ENCODE measurements around the gene THRB.

The THRB gene

DNA sequence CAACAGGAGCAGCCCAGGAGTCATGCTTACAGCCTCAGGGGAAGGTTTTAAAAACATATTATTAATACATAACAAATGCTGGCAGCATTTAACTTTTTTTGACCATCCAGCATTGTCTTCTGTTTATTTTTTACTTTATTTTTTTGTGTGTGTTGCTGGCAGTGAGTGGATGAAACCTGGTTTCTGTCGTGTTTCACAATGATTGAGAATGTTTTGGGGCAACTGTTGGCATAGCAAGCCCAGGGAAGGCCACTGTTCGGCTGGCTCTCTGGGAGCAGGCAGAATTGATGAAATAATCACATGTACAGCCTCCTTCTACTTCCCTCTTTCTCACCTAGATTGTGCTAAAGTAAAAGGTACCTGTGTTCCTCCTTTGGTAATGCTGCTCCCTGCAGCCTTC, 359.4 kb downstream of the THRB start:
- no peak for DNase-seq (ENCODE audit: low read depth)
- no peak overlapping the region for H3K4me3 ChIP-seq (ENCODE audit: low read depth, low read length)
- TF ChIP-seq, protein P1, sequence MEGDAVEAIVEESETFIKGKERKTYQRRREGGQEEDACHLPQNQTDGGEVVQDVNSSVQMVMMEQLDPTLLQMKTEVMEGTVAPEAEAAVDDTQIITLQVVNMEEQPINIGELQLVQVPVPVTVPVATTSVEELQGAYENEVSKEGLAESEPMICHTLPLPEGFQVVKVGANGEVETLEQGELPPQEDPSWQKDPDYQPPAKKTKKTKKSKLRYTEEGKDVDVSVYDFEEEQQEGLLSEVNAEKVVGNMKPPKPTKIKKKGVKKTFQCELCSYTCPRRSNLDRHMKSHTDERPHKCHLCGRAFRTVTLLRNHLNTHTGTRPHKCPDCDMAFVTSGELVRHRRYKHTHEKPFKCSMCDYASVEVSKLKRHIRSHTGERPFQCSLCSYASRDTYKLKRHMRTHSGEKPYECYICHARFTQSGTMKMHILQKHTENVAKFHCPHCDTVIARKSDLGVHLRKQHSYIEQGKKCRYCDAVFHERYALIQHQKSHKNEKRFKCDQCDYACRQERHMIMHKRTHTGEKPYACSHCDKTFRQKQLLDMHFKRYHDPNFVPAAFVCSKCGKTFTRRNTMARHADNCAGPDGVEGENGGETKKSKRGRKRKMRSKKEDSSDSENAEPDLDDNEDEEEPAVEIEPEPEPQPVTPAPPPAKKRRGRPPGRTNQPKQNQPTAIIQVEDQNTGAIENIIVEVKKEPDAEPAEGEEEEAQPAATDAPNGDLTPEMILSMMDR (conservative IDR thresholded peaks at IDR 0.05; ENCODE audit: low read depth, low read length) = no peak

DNA sequence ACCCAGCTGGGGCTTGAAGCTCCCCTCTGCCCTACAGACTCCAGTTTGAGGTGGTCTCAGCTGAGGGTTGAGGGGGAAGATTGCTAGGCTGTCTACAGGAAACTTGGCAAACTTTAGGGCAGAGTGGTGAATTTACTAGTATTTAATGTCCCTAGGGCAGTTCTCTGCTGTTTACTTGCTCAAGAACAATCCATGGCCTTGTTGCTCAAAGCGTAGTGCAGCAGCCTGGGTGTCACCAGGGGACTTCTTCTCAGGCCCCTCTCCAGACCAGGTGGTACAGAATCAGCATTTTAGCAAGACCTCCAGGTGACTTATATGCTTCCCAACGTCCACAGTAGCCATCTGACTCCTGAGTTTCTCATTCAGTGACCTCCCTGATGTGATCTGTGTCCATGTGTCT, 360.7 kb downstream of the THRB start:
- TF ChIP-seq, protein P1 (conservative IDR thresholded peaks at IDR 0.05; ENCODE audit: low read depth, low read length) = no peak
- no peak for DNase-seq (ENCODE audit: low read depth)
- H3K4me3 ChIP-seq (ENCODE audit: low read depth, low read length) = no peak overlapping the region

DNA sequence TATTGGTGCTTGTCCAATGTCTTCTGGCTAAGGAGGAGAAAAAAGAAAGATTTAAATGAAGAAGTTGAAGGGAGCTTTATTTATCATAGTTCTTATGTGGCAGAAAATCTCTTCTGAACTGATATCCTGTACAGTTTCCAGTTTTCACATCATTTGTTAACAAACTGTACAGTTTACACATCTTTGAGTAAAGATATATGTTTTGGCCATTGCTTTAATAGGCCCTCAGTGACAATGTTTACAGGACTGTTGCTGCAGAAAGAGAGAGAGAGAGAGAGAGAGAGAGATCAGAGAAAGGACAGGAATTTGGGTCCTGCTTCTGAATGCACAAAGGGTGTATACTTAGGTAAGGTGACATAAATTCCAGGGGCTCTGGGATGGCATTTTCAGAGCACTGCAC, 361.2 kb downstream of the THRB start:
- TF ChIP-seq, protein P1 (conservative IDR thresholded peaks at IDR 0.05; ENCODE audit: low read depth, low read length) = no peak
- H3K4me3 ChIP-seq (ENCODE audit: low read depth, low read length) = no peak overlapping the region
- no peak for DNase-seq (ENCODE audit: low read depth)

DNA sequence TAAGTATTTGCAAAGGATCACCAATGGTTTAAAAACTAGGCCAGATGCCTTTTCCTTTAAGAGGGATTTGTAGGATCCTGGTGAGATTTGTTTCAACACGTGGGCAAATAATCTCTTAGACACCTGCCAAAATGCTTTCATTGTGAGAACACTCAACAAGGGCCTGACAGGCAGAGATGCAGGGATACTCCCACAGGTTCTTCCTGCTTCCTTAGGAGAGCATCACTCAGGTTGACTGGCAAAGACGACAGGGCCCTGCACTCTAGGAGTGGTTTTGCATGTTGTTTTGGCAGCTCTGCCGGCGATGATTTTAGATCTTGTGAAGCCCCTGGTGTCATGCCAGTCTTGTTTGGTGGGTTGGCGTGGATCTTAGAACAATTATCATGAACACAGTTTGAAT, 365.1 kb downstream of the THRB start:
- DNase-seq (ENCODE audit: low read depth) = no peak

DNA sequence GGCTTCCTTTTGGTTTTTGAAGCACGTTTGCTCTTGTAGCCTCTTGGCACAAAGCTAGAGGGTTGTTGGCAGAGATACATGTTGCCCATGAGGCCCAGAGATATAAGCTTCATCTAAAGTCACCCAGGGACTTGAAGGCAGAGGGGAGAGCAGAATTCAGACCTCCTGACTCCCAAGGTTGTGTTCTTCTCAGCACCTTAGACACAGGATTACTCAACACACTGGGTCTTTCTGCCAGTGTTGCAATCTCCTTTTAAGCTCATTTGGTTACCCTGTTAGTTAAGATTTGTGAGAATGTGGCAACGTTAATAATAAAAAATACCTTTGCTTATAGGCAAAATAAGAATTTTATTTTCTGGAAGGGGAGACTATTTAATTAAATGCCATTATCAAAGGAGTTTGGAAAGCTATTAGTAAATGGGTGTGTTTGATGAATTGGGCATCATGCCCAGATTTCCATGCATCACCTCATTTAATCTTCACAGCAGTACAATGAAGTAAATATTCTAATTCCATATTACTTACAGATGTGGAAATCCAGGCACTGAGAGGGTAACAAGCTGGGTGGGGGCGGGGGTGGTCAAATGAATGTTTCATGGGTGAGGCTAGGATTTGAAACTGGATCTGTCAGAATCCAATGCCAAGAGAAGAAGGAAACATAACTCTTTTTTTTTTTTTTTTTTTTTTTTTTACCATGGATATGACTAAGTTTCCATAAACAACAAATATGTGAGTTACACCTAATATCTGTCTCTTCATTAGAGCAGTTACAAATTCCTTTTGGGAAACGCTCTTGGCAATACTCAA, 366.2 kb downstream of the THRB start:
- no peak overlapping the region for H3K4me3 ChIP-seq (ENCODE audit: low read depth, low read length)
- DNase-seq (ENCODE audit: low read depth) = peak; percentile 76
- TF ChIP-seq, protein P1 (conservative IDR thresholded peaks at IDR 0.05; ENCODE audit: low read depth, low read length) = no peak

More for the DNA sequence above, 365.1 kb downstream of the THRB start:
- H3K4me3 ChIP-seq (ENCODE audit: low read depth, low read length) = no peak overlapping the region
- TF ChIP-seq, protein P1 (conservative IDR thresholded peaks at IDR 0.05; ENCODE audit: low read depth, low read length) = no peak

DNA sequence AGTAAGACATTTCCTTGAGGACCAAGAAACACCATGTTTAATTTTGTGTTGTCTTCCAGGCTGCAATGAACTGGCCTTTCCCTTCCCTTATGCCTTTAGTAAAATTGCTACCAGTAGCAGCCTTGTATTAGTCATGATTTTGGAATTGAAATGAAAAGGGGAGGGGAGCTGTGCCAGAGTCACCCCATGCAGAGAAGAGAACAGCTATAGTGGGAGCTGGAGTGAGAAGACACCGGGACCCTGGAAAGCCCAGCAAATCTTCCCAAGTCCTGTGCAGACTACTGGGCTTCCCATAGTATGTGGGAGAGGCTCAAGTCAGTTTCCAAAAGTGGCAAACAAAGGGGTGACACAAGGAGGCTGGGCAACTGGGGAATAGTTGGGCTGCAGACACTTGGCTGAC, 371.1 kb downstream of the THRB start:
- H3K4me3 ChIP-seq (ENCODE audit: low read depth, low read length) = no peak overlapping the region
- TF ChIP-seq, protein P1 (conservative IDR thresholded peaks at IDR 0.05; ENCODE audit: low read depth, low read length) = no peak
- peak; percentile 70 for DNase-seq (ENCODE audit: low read depth)

DNA sequence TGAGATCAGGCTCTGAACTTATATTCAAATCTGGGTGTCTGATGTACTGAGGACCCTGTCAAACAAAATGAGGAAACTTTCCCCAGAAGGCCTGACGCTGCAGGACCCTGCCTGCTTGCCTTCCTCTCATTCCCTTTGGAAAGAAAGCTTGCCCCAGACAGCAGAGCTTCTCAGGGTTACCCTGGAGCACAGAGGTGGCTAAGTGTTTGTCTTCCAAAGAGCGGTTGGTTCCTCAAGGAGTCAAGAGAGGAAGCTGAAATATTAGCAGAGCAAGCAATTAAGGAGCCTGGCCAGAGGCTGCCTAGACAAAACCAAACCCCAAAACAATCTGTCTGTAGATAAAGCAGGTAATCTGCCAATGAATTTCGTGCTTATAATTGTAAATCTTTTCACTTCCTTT, 374.2 kb downstream of the THRB start:
- no peak for DNase-seq (ENCODE audit: low read depth)
- no peak overlapping the region for H3K4me3 ChIP-seq (ENCODE audit: low read depth, low read length)
- TF ChIP-seq, protein P1 (conservative IDR thresholded peaks at IDR 0.05; ENCODE audit: low read depth, low read length) = no peak
